A549 (cell line): ENCODE results near the gene VASN. TPM values are rescaled to one million over a fixed set of nuclear protein-coding genes. Genes with fewer than 3 reads are reported as not detected.

Experiments used
- ATAC-seq, 2 experiments: fragments of 200-7000 bp in 1 of 2; fragments of >200 bp in 1 of 2; cut with Nextera tagmentation in 1 of 2; cut with Tn5 transposase in 1 of 2; 3 replicates each; pipeline versions ENCODE4 v1.8.0 to v1.9.1; 2018 to 2020; ENCODE audit warnings: mild to moderate bottlenecking in 1 of 2, moderate library complexity in 1 of 2
- CTCF ChIA-PET: fragments of 300-600 bp; sonication (Branson Sonifier 250); formaldehyde crosslinking; extraction: SDS; loops from one replicate; lab custom pipeline; 2021; ENCODE audit warnings: antibody characterized with exemption, inconsistent platforms; lab: Yijun Ruan, JAX
- POLR2A ChIA-PET: fragments of 350-600 bp; formaldehyde crosslinking; extraction: SDS; loops from one replicate; lab custom pipeline; 2021; ENCODE audit warnings: antibody characterized with exemption, inconsistent platforms; lab: Yijun Ruan, JAX
- DNase-seq, 2 experiments: peaks; one replicate each; pipeline versions ENCODE4 v3.0.0 to v3.0.0-alpha.2; 2011 to 2016; ENCODE audit warnings: low read depth in 1 of 2, low spot score in 1 of 2
- FAIRE-seq: peaks from 2 replicates; lab custom pipeline; 2011; peaks lifted over from hg19 to GRCh38; lab: Jason Lieb, UNC
- H3K27ac ChIP-seq, 2 experiments: fragments of >200 bp; sonication (Bioruptor Twin); formaldehyde crosslinking; 3 replicates each; pipeline ENCODE4 v1.5.1; 2016 to 2017
- H3K4me1 ChIP-seq: fragments of >200 bp; sonication (Bioruptor Twin); formaldehyde crosslinking; 3 replicates; pipeline ENCODE4 v1.6.1; 2016
- H3K4me2 ChIP-seq: fragments of >200 bp; sonication (Bioruptor Twin); formaldehyde crosslinking; 3 replicates; pipeline ENCODE4 v1.6.1; 2016
- H3K4me3 ChIP-seq: fragments of >200 bp; sonication (Bioruptor Twin); formaldehyde crosslinking; 3 replicates; pipeline ENCODE4 v1.5.1; 2016
- H3K9me3 ChIP-seq: fragments of >200 bp; sonication (Bioruptor Twin); formaldehyde crosslinking; 3 replicates; pipeline ENCODE4 v1.6.1; 2016
- CBX2 ChIP-seq: fragments of 200-600 bp; sonication (generic); IDR thresholded peaks from 2 replicates; pipeline ENCODE4 v1.6.1; 2016; ENCODE audit warnings: low read depth, mild to moderate bottlenecking, borderline replicate concordance
- CEBPB ChIP-seq, 2 experiments: fragments of >200 bp in 1 of 2; sonication (Bioruptor Twin) in 1 of 2; formaldehyde crosslinking in 1 of 2; IDR thresholded peaks; 2 replicates each; pipeline ENCODE4 v1.6.1; 2012 to 2016
- CHD2 ChIP-seq: fragments of 150-350 bp; IDR thresholded peaks from 2 replicates; pipeline ENCODE4 v1.6.1; 2014; ENCODE audit warnings: low read length; ENCODE audit not compliant: partially characterized antibody
- EHMT2 ChIP-seq: fragments of 200-600 bp; sonication (generic); IDR thresholded peaks from 2 replicates; pipeline ENCODE4 v1.6.1; 2016; ENCODE audit warnings: antibody characterized with exemption, low read depth, mild to moderate bottlenecking, moderate library complexity
- FOXS1 ChIP-seq: fragments of 250-450 bp; sonication (Bioruptor Pico); IDR thresholded peaks from 2 replicates; pipeline ENCODE4 v1.5.0; 2020; ENCODE audit warnings: mild to moderate bottlenecking, moderate library complexity
- HOXA7 ChIP-seq: fragments of 250-450 bp; sonication (Bioruptor Pico); IDR thresholded peaks from 2 replicates; pipeline ENCODE4 v1.5.0; 2020; ENCODE audit warnings: mild to moderate bottlenecking, moderate library complexity
- JUNB ChIP-seq: fragments of >200 bp; sonication (Bioruptor Twin); formaldehyde crosslinking; IDR thresholded peaks from 2 replicates; pipeline ENCODE4 v1.6.1; 2016
- MAZ ChIP-seq: fragments of 150-350 bp; IDR thresholded peaks from 2 replicates; pipeline ENCODE4 v1.6.1; 2014; ENCODE audit warnings: antibody characterized with exemption, low read depth, low read length, borderline replicate concordance
- RCOR1 ChIP-seq: fragments of 150-350 bp; IDR thresholded peaks from 2 replicates; pipeline ENCODE4 v1.6.1; 2014; ENCODE audit warnings: antibody characterized with exemption, low read length, low read depth
- SMC3 ChIP-seq: fragments of >200 bp; sonication (Bioruptor Twin); formaldehyde crosslinking; IDR thresholded peaks from 3 replicates; pipeline ENCODE4 v1.6.1; 2018; ENCODE audit warnings: inconsistent platforms
- ZC3H11A ChIP-seq: fragments of 450-650 bp; IDR thresholded peaks from 2 replicates; pipeline ENCODE4 v1.6.1; 2014; ENCODE audit warnings: antibody characterized with exemption, mild to moderate bottlenecking
- ZNF302 ChIP-seq: fragments of 250-450 bp; sonication (Bioruptor Pico); IDR thresholded peaks from 2 replicates; pipeline ENCODE4 v1.9.0; 2021; ENCODE audit warnings: inconsistent platforms, mild to moderate bottlenecking, moderate library complexity
- ZSCAN20 ChIP-seq: fragments of 250-450 bp; sonication (Bioruptor Pico); IDR thresholded peaks from 2 replicates; pipeline ENCODE4 v1.8.0; 2022; ENCODE audit warnings: mild to moderate bottlenecking, moderate library complexity
- WGBS: methylation state at CpG from one replicate; pipeline ENCODE4 v1.1.6; 2017; ENCODE audit errors: missing lambda C conversion rate; 5-methylcytosine and 5-hydroxymethylcytosine counted together
- polyA plus RNA-seq, 4 experiments: library from polyadenylated mRNA; depleted of rRNA in 3 of 4; stranded (reverse); fragments of >200 nt; fragmentation: RNase III in 1 of 4; extraction: RNeasy Plus Mini Kit Qiagen cat#74134 plus additional on column Dnase treatment in 1 of 4; gene quantifications; 2 replicates in 3 of 4; 3 replicates in 1 of 4; pipeline ENCODE4 v1.2.3, GENCODE V29; 2011 to 2017
- TF ChIP-seq, protein P1 (sequence below): fragments of >200 bp; sonication (Bioruptor Twin); formaldehyde crosslinking; IDR thresholded peaks from 3 replicates; pipeline ENCODE4 v1.6.1; 2016
- TF ChIP-seq, protein P2 (sequence below): fragments of 250-450 bp; sonication (Bioruptor Pico); IDR thresholded peaks from 2 replicates; pipeline ENCODE4 v1.5.0; 2021; ENCODE audit warnings: mild to moderate bottlenecking, moderate library complexity, borderline replicate concordance
- TF ChIP-seq, protein P3 (sequence below): IDR thresholded peaks from 2 replicates; pipeline ENCODE4 v1.6.1; 2012
- TF ChIP-seq, protein P4 (sequence below): fragments of >200 bp; sonication (Bioruptor Twin); formaldehyde crosslinking; IDR thresholded peaks from 3 replicates; pipeline ENCODE4 v1.5.1; 2016
- TF ChIP-seq, protein P5 (sequence below): IDR thresholded peaks from 2 replicates; pipeline ENCODE4 v1.6.1; 2012
- TF ChIP-seq, protein P6 (sequence below): fragments of 200-600 bp; sonication (generic); IDR thresholded peaks from 2 replicates; pipeline ENCODE4 v1.6.1; 2016; ENCODE audit warnings: antibody characterized with exemption, mild to moderate bottlenecking, moderate library complexity

Gene VASN
- polyA plus RNA-seq, 2 of the 4 experiments (the other 2 are of a cell fraction), result 2.3 to 4.0 TPM

DNA sequence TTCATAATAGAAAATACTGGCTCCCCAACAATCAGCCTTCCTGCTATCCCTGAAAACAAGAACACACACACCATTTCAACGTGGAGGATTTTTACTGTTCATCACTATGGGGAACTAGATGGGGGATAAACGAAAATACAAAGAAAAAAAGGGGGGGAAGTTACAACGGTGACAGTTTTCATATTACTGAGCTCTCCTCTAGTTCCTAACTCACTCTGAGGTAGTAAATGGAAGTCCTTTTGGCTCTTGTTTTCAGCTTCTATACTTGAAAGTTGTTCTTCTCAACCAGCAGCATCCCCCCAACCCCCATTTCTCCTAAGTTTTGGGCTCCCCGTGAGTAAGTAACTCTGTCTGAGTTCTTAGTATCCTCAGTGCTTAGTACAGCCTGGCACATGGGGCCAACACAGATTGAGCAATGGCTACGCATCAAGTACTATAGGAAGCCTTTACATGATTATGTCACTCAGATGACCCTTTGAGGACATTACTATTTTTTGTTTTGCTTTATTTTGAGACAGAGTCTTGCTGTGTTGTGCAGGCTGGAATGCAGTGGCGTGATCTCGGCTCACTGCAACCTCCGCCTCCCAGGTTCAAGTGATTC is 49.0 kb downstream of the VASN start:
- 56% methylated on average over 8 of the region's 8 CpGs for WGBS
- POLR2A ChIA-PET, result no interaction called here
- CTCF ChIA-PET, result interaction anchor here (1.8 to 15.8 kb wide), 2 partner anchors 18 to 109 kb away, joined by 5 to 273 read pairs; no protein-coding TSS in a partner anchor
- H3K9me3 ChIP-seq, result no peaks in the 10 kb centered on the region
- no peak for TF ChIP-seq CBX2
- TF ChIP-seq, protein P1, sequence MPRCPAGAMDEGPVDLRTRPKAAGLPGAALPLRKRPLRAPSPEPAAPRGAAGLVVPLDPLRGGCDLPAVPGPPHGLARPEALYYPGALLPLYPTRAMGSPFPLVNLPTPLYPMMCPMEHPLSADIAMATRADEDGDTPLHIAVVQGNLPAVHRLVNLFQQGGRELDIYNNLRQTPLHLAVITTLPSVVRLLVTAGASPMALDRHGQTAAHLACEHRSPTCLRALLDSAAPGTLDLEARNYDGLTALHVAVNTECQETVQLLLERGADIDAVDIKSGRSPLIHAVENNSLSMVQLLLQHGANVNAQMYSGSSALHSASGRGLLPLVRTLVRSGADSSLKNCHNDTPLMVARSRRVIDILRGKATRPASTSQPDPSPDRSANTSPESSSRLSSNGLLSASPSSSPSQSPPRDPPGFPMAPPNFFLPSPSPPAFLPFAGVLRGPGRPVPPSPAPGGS, result no peak
- no peak for TF ChIP-seq ZNF302 (CRISPR knock-in tag)
- TF ChIP-seq, protein P2, sequence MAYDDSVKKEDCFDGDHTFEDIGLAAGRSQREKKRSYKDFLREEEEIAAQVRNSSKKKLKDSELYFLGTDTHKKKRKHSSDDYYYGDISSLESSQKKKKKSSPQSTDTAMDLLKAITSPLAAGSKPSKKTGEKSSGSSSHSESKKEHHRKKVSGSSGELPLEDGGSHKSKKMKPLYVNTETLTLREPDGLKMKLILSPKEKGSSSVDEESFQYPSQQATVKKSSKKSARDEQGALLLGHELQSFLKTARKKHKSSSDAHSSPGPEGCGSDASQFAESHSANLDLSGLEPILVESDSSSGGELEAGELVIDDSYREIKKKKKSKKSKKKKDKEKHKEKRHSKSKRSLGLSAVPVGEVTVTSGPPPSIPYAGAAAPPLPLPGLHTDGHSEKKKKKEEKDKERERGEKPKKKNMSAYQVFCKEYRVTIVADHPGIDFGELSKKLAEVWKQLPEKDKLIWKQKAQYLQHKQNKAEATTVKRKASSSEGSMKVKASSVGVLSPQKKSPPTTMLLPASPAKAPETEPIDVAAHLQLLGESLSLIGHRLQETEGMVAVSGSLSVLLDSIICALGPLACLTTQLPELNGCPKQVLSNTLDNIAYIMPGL (CRISPR knock-in tag), result no peak
- TF ChIP-seq, protein P3, sequence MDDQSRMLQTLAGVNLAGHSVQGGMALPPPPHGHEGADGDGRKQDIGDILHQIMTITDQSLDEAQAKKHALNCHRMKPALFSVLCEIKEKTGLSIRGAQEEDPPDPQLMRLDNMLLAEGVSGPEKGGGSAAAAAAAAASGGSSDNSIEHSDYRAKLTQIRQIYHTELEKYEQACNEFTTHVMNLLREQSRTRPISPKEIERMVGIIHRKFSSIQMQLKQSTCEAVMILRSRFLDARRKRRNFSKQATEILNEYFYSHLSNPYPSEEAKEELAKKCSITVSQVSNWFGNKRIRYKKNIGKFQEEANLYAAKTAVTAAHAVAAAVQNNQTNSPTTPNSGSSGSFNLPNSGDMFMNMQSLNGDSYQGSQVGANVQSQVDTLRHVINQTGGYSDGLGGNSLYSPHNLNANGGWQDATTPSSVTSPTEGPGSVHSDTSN, result no peak
- no peak for TF ChIP-seq JUNB
- no peak for TF ChIP-seq CHD2
- no peak for TF ChIP-seq RCOR1
- no peak for TF ChIP-seq ZSCAN20
- TF ChIP-seq SMC3, result no peak
- TF ChIP-seq, protein P4, sequence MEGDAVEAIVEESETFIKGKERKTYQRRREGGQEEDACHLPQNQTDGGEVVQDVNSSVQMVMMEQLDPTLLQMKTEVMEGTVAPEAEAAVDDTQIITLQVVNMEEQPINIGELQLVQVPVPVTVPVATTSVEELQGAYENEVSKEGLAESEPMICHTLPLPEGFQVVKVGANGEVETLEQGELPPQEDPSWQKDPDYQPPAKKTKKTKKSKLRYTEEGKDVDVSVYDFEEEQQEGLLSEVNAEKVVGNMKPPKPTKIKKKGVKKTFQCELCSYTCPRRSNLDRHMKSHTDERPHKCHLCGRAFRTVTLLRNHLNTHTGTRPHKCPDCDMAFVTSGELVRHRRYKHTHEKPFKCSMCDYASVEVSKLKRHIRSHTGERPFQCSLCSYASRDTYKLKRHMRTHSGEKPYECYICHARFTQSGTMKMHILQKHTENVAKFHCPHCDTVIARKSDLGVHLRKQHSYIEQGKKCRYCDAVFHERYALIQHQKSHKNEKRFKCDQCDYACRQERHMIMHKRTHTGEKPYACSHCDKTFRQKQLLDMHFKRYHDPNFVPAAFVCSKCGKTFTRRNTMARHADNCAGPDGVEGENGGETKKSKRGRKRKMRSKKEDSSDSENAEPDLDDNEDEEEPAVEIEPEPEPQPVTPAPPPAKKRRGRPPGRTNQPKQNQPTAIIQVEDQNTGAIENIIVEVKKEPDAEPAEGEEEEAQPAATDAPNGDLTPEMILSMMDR, result no peak
- TF ChIP-seq ZC3H11A, result no peak
- TF ChIP-seq, protein P5, sequence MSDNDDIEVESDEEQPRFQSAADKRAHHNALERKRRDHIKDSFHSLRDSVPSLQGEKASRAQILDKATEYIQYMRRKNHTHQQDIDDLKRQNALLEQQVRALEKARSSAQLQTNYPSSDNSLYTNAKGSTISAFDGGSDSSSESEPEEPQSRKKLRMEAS, result no peak
- no peak for TF ChIP-seq FOXS1 (CRISPR knock-in tag)
- no peak for TF ChIP-seq EHMT2
- no peak for TF ChIP-seq MAZ
- no peak for TF ChIP-seq CEBPB (IDR thresholded peaks at IDR 0.05)
- TF ChIP-seq, protein P6, sequence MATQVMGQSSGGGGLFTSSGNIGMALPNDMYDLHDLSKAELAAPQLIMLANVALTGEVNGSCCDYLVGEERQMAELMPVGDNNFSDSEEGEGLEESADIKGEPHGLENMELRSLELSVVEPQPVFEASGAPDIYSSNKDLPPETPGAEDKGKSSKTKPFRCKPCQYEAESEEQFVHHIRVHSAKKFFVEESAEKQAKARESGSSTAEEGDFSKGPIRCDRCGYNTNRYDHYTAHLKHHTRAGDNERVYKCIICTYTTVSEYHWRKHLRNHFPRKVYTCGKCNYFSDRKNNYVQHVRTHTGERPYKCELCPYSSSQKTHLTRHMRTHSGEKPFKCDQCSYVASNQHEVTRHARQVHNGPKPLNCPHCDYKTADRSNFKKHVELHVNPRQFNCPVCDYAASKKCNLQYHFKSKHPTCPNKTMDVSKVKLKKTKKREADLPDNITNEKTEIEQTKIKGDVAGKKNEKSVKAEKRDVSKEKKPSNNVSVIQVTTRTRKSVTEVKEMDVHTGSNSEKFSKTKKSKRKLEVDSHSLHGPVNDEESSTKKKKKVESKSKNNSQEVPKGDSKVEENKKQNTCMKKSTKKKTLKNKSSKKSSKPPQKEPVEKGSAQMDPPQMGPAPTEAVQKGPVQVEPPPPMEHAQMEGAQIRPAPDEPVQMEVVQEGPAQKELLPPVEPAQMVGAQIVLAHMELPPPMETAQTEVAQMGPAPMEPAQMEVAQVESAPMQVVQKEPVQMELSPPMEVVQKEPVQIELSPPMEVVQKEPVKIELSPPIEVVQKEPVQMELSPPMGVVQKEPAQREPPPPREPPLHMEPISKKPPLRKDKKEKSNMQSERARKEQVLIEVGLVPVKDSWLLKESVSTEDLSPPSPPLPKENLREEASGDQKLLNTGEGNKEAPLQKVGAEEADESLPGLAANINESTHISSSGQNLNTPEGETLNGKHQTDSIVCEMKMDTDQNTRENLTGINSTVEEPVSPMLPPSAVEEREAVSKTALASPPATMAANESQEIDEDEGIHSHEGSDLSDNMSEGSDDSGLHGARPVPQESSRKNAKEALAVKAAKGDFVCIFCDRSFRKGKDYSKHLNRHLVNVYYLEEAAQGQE, result no peak
- TF ChIP-seq HOXA7 (CRISPR knock-in tag), result no peak
- TF ChIP-seq, all 56 proteins: peak for 0
- Histone ChIP-seq H3K4me1 (peaks cover 6% of the 10 kb centered on the region; the same call in 2 of the 3 replicates), H3K27ac (no peak overlapping the region), H3K4me3 (no peak overlapping the region), H3K4me2 (no peak overlapping the region)
- no peak for FAIRE-seq
- no peak for DNase-seq
- no peak for ATAC-seq
